Parathyroid adenoma (tissue), 2 donors: ENCODE results near the gene UGT1A3.
"Not testable (repeated sequence)": the region's sequence is repeated elsewhere in the genome, so short reads cannot be mapped to it uniquely, and the experiment has no call there.

Source experiments
- H2AFZ ChIP-seq: fragments of 300-600 bp; sonication (generic); one replicate; pipeline ENCODE4 v1.7.0; 2017; ENCODE audit warnings: antibody characterized with exemption, mild to moderate bottlenecking
- H3K27ac ChIP-seq: fragments of 300-600 bp; sonication (generic); one replicate; pipeline ENCODE4 v1.7.0; 2017
- H3K27me3 ChIP-seq: fragments of 300-600 bp; sonication (generic); one replicate; pipeline ENCODE4 v1.7.0; 2017; ENCODE audit warnings: low read length; ENCODE audit not compliant: control insufficient read depth, insufficient read depth
- H3K36me3 ChIP-seq: fragments of 300-600 bp; sonication (generic); one replicate; pipeline ENCODE4 v1.7.0; 2017; ENCODE audit warnings: low read length; ENCODE audit not compliant: control insufficient read depth, insufficient read depth
- H3K4me1 ChIP-seq: fragments of 300-600 bp; sonication (generic); one replicate; pipeline ENCODE4 v1.7.0; 2017; ENCODE audit warnings: control low read depth
- H3K4me2 ChIP-seq: fragments of 300-600 bp; sonication (generic); one replicate; pipeline ENCODE4 v1.7.0; 2017; ENCODE audit warnings: low read length
- H3K4me3 ChIP-seq: fragments of 300-600 bp; sonication (generic); one replicate; pipeline ENCODE4 v1.7.0; 2017; ENCODE audit warnings: low read depth, low read length
- H3K79me2 ChIP-seq: fragments of 300-600 bp; sonication (generic); one replicate; pipeline ENCODE4 v1.7.0; 2017; ENCODE audit warnings: control low read depth
- H3K9ac ChIP-seq: fragments of 300-600 bp; sonication (generic); one replicate; pipeline ENCODE4 v1.7.0; 2017; ENCODE audit warnings: mild to moderate bottlenecking
- H3K9me3 ChIP-seq: fragments of 300-600 bp; sonication (generic); one replicate; pipeline ENCODE4 v1.7.0; 2017; ENCODE audit warnings: low read length; ENCODE audit not compliant: control insufficient read depth
- TF ChIP-seq, protein P1 (sequence below): fragments of 300-600 bp; sonication (generic); IDR thresholded peaks from one replicate; pipeline ENCODE4 v1.7.0; 2017; ENCODE audit warnings: antibody characterized with exemption, mild to moderate bottlenecking
- donor health status: primary hyperparathyroidism.

UGT1A3 gene

GRCh38 chr2:233747283-233747544 is 18.4 kb downstream of the UGT1A3 start:
- Histone ChIP-seq H3K4me2 (no peak overlapping the region), H3K9me3 (no peaks in the 10 kb centered on the region), H3K36me3 (no peaks in the 10 kb centered on the region), H2AFZ (no peak overlapping the region), H3K27me3 (no peaks in the 10 kb centered on the region), H3K27ac (no peak overlapping the region), H3K4me3 (no peak overlapping the region), H3K9ac (no peak overlapping the region), H3K79me2 (no peaks in the 10 kb centered on the region), H3K4me1 (no peaks in the 10 kb centered on the region)
- TF ChIP-seq, protein P1, sequence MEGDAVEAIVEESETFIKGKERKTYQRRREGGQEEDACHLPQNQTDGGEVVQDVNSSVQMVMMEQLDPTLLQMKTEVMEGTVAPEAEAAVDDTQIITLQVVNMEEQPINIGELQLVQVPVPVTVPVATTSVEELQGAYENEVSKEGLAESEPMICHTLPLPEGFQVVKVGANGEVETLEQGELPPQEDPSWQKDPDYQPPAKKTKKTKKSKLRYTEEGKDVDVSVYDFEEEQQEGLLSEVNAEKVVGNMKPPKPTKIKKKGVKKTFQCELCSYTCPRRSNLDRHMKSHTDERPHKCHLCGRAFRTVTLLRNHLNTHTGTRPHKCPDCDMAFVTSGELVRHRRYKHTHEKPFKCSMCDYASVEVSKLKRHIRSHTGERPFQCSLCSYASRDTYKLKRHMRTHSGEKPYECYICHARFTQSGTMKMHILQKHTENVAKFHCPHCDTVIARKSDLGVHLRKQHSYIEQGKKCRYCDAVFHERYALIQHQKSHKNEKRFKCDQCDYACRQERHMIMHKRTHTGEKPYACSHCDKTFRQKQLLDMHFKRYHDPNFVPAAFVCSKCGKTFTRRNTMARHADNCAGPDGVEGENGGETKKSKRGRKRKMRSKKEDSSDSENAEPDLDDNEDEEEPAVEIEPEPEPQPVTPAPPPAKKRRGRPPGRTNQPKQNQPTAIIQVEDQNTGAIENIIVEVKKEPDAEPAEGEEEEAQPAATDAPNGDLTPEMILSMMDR: no peak

DNA sequence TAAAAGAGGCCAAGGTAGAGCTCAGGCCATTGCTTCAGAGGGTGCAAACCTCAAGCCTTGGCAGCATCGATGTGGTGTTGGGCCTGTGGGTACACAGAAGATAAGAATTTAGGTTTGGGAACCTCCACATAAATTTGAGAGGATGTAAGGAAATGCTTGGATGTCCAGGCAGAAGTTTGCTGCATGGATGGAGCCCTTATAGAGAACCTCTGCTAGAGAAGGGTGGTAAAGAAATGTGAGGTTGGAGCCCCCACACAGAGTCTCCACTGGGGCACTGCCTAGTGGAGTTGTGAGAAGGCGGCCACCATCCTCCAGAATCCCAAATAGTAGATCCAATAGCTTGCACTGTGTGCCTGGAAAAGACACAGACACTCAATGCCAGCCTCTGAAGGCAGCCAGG is 21.8 kb downstream of the UGT1A3 start:
- not testable (repeated sequence) for H3K4me1 ChIP-seq, H3K4me3 ChIP-seq, H3K27ac ChIP-seq, H3K36me3 ChIP-seq, H3K79me2 ChIP-seq, H2AFZ ChIP-seq, H3K4me2 ChIP-seq, H3K27me3 ChIP-seq, H3K9ac ChIP-seq, H3K9me3 ChIP-seq

DNA sequence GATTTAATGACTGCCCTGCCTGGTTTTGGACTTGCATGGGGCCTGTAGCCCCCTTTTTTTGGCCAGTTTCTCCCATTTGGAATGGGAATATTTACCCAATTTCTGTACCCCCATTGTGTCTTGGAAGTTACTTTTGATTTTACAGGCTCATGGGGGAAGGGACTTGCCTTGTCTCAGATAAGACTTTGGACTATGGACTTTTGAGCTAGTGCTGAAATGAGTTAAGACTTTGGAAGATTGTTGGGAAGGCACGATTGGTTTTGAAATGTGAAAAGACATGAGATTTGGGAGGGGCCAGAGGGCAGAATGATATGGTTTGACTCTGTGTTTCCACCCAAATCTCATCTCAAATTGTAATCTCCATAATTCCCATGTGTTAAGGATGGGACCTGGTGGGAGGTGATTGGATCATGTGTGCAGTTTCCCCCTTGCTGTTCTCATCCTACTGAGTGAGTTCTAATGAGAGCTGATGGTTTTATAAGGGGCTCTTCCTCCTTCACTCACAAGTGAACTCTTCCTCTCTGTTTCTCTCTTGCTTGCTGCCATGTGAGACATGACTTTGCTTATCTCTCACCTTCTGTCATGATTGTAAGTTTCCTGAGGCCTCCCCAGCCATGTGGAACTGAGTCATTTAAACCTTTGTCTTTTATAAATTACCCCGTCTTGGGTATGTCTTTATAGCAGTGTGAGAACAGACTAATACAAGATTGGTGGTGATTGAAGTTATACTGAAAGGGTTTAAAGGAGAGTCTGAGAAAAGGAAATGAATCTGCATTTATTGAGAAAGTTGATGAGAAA is 22.6 kb downstream of the UGT1A3 start:
- not testable (repeated sequence) for H3K9ac ChIP-seq, H3K36me3 ChIP-seq, H3K9me3 ChIP-seq, H3K4me3 ChIP-seq, H3K27me3 ChIP-seq, H3K27ac ChIP-seq, H3K4me1 ChIP-seq, H2AFZ ChIP-seq, H3K79me2 ChIP-seq, H3K4me2 ChIP-seq

DNA sequence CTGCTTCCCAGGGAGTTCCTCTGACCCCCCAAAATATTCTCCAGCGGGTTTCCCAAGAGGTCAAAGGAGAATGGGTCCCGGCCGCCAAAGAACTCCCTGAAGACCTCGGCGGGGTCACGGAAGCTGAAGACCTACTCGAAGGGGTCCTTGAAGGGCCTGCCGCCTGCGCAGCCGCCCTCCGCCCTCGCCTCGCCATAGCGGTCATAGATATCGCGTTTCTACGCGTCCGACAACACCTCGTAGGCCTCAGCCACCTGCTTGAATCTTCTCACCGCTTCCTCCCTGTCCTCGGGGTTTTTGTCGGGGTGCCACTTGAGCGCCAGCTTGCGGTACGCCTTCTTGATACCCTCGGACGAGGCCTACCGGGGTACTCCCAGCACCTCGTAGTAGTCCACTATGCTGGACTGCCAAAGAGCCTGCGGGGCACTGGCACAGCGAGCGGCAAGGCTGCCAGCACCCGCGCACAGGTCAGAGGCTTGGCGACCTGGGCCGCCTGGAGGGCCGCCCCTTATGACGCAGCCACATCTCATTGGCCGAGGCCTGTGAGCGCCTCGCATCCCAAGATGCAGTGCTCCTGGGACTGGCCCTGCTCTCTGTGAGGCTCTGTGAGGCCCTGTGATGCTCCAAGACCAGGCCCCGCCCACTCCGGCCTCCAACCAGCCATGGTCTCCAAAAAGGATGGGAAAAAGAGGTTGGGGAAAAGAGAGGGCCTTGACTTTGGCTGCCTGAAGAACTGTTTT is 26.2 kb downstream of the UGT1A3 start:
- Histone ChIP-seq H3K4me1 (no peaks in the 10 kb centered on the region), H3K4me3 (no peak overlapping the region), H3K4me2 (no peak overlapping the region), H3K9ac (no peak overlapping the region), H2AFZ (no peak overlapping the region), H3K9me3 (no peaks in the 10 kb centered on the region), H3K79me2 (no peaks in the 10 kb centered on the region), H3K27ac (no peak overlapping the region), H3K36me3 (no peaks in the 10 kb centered on the region), H3K27me3 (no peaks in the 10 kb centered on the region)
- TF ChIP-seq, protein P1: no peak

GRCh38 chr2:233756429-233757081 is 27.7 kb downstream of the UGT1A3 start:
- H3K9ac ChIP-seq: no peak overlapping the region
- H2AFZ ChIP-seq: no peak overlapping the region
- no peaks in the 10 kb centered on the region for H3K4me1 ChIP-seq
- H3K9me3 ChIP-seq: no peaks in the 10 kb centered on the region
- H3K79me2 ChIP-seq: no peaks in the 10 kb centered on the region
- no peak overlapping the region for H3K4me2 ChIP-seq
- no peaks in the 10 kb centered on the region for H3K27me3 ChIP-seq
- no peak overlapping the region for H3K4me3 ChIP-seq
- H3K27ac ChIP-seq: no peak overlapping the region
- no peaks in the 10 kb centered on the region for H3K36me3 ChIP-seq
- TF ChIP-seq, protein P1: no peak
